Left kidney (tissue), 2 donors: ENCODE measurements around the gene HIVEP3. TPM values are rescaled to one million over a fixed set of nuclear protein-coding genes. Genes with fewer than 3 reads are reported as not detected.

Experiments used
- DNase-seq: peaks from one replicate; pipeline ENCODE4 v3.0.0-alpha.2; 2013
- polyA plus RNA-seq: library from polyadenylated mRNA; unstranded; fragments of 120-200 nt; gene quantifications from one replicate; pipeline ENCODE4 v1.2.1, GENCODE V29; 2013; ENCODE audit not compliant: insufficient read length

The HIVEP3 gene
- polyA plus RNA-seq, 1 donor: 4.0 TPM

- DNase-seq: no peak
Observed at GRCh38 chr1:41650028-41650880, 268.5 kb downstream of the HIVEP3 start.

GRCh38 chr1:41649396-41650027, 269.2 kb downstream of the HIVEP3 start:
- DNase-seq: no peak

DNA sequence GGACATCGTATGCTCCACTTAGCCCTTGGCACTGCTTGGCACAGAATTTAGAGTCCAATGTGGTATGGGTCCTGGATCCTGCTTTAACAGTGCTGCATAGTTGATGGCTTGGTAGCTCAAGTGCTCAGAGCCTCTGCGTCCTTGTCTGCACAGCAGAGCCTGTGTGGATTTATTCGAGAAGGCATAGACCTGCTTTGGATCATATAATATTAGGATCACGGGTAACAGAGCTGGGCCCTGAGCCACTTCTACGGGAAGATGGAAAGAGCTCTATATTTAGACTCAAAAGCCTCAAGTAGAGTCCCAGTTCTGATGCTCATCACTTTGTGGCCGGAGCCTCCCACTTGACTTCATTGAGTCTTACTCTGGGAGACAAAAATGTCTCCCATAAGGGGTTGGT, 269.9 kb downstream of the HIVEP3 start:
- no peak for DNase-seq

GRCh38 chr1:41648230-41648629, 270.5 kb downstream of the HIVEP3 start:
- DNase-seq: no peak

DNA sequence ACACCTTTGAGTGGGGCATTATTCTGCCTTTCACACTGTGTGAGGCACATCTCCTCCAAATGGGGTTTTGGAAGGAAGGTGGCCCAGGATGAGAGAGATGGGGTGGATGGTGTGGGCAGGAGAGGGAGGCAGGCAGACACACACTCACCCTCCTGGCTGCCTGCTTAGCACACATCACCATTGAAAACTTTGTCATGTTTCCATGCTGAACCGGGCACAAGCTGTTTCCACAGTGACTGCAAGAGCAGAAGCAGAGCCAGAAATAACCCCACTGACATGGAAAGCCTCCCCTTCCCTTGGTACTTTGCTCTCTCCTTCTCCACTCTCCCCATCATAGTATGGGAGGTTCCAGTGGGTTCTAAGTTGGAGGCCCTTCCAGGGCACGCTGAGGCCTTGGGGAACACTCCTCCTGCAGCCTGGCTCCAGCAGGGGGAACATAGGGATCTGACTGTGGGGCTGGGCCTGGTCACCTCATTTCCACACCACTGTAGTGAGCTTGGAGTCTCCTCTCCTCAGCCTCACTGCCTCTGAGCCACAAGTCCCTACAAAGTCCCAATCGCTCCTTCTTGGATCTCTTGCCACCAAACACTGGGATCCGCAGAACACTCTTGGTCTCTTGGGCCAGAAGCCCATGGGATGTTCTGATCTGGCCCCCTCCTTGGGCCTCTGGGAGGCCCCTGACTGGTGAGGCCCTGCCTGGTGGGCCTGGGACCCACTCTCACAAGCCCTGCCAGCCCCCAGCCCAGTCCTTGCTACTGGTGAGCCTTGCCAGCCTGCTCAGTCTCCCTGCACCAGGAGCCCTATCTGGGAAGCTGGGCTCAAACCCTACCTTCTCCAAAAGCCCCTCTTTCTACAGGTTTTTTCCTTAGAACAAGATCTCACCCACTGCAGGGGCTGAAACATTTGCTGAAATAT, 271.2 kb downstream of the HIVEP3 start:
- no peak for DNase-seq

DNA sequence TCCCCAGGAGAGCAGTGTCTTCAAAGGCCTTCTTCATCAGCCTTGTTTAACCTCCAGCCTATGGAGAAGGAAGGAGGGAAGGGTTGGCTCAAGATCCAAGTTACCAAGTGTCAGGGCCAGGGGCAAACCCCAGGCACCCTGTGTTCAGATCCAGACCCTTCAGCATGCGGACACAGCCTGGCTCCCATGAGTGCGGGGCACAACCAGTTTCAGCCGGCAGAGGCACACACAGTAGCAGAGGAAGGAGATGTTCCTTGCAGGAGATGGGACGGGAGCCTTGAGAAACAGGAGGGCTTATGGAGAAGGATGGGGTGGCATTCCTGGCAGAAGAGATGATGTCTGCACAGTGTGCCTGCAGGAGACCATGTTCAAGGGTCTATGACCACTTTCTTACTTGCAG, 272.5 kb downstream of the HIVEP3 start:
- no peak for DNase-seq

- DNase-seq: no peak
Observed at GRCh38 chr1:41645062-41645461, 273.7 kb downstream of the HIVEP3 start.

GRCh38 chr1:41642922-41643821, 275.6 kb downstream of the HIVEP3 start:
- DNase-seq: no peak

GRCh38 chr1:41641941-41642527, 276.7 kb downstream of the HIVEP3 start:
- no peak for DNase-seq

GRCh38 chr1:41641475-41641814, 277.3 kb downstream of the HIVEP3 start:
- DNase-seq: no peak

- no peak for DNase-seq
Observed at GRCh38 chr1:41640756-41641474, 277.8 kb downstream of the HIVEP3 start.

DNA sequence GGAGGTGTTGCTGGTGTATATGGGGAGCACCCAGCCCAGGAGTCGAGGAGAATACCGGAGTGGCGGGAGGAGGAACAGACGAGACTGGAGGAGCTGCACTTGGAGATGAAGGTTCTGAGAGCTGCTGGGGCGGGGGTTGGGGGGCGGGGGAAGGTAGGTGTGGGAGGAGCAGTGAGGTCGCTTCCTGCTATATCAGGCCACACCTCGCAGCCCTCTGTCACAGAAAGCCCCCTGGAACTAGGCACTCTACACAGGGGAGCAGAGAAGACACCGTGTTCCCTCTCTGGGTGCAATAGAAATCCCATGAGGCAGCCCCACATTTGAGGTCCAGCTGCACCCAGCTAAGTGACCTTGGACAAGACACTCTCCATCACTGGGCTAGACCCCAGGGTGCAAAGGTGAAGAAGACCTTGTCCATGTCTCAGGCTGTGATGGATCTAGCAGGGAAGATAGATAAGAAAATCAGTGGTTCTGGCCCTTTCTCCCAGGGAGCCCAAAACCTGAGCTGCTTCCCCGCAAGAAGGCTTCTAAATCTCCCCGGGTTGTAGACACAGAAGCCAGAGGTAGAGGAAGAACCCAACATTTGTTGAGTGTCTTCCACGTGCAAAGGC, 278.5 kb downstream of the HIVEP3 start:
- DNase-seq: no peak

GRCh38 chr1:41639332-41639936, 279.3 kb downstream of the HIVEP3 start:
- no peak for DNase-seq

DNA sequence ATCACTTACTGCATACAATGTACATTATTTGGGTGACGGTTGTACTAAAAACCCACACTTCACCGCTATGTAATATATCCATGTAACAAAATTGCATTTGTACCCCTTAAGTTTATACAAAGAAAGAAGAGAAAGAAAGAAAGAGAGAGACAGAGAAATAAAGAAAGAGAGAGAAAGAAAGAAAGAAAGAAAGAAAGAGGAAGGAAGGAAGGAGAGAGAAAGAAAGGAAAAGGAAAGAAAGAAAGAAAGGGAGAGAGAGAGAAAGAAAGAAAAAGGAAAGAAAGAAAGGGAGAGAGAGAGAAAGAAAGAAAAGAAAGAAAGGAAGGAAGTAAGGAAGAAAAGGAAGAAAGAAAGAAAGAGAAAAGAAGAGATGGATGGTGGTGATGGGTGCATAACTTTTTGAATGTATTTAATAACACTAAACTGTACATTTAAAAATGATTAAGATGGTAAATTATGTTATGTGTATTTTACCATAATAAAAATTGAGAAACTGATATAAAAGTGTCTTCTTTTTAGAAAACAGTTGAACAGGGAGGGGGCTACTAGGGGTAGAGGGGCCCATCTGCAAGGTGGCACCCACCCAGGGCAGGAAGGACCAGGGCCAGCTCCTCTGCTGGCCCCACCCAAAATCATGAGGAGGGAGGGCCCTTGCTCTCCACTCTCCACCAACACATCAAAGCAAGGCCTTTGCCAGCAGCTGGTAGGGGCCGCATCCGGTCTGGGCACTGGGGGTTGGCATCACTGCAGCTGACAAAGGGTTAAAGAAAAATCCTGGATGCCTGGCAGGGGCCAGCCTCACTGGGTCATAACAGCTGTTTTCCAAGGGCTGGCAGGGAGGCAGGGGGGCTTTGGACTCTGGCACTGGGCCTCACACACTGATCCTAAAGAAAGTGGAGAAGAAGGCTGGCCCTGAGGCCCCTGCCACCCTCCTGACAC, 280.4 kb downstream of the HIVEP3 start:
- no peak for DNase-seq

DNA sequence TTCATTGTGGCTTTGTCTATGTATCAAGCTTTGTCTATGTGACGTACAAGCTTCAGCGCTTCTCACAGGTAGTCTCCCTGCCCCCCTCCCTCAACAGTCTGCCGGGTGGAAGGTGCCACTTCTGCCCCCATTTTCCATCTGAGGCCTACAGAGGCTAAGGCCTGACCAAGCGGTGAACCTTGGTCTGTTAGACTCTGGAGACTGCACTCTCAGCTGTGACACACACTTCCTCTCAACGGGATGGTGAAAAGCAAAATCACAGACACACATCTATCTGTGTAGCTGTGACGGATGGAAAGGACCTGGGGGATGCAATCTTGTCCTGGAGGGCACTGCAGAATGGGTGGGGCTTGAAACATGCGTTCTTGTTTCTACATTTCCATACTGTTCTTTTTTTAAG, 281.4 kb downstream of the HIVEP3 start:
- DNase-seq: no peak

- DNase-seq: no peak
Observed at GRCh38 chr1:41633764-41634163, 285.0 kb downstream of the HIVEP3 start.

DNA sequence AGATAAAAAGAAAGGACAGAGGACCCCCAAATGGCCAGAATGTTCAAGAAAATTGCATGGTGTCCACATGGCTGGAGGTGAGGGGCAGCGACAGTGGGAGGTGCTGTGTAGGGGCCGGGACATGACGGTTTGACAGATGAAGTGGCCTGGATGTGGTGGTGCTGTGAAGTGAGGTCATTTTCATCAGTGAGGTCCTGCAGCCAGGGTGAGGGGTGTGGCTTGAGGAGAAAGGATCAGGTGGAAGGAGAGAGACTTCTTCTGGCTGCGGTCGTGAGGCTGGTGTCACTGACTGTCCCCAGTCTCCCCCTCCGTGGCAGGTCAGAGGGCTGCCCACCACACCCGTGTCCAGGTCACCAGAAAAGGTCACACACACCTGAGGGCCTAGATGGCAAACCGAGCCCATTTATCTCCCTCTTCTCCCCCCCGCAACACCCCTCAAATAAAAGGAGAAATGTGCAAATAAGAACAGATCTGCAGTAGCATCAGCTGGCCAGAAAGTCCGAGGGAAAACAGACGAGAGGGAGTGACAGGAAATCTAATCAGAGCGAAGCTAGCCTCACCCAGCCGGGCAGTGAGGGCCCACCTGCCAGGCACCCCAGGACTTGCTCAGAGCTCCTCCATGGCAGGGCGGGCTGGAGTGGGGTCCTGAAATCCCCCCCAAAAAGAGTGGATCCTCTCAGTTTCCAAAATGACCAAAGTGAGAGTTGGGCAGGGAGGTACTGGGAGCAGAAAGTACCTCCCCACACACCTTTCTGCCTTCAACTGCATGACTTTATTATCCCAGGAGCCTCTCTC, 285.7 kb downstream of the HIVEP3 start:
- no peak for DNase-seq

- DNase-seq: no peak
Observed at GRCh38 chr1:41631971-41632370, 286.8 kb downstream of the HIVEP3 start.
